ENCODE data around the gene SUSD1.

SUSD1 gene

DNA sequence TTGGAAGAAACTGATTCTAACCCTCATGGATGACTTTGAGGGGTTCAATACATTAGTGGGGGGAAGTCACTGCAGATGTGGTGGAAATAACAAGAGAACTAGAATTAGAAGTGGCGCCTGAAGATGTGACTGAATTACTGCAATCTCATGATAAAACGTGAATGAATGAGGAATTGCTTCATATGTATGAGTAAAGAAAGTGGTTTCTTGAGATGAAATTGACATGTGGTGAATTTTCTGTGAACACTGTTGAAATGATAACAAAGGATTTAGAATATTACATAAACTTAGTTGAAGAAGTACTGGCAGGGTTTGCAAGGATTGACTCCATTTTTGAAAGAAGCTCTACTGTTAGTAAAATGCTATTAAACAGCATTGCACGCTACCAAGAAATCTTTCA lies 165.4 kb downstream of the SUSD1 start:
- no peak for DNase-seq (ENCODE audit: low read depth, low spot score)
- in situ Hi-C loops (cut with HindIII; ENCODE audit: low sequenced_read_pairs): no loop called here
- TF ChIP-seq, protein P1, sequence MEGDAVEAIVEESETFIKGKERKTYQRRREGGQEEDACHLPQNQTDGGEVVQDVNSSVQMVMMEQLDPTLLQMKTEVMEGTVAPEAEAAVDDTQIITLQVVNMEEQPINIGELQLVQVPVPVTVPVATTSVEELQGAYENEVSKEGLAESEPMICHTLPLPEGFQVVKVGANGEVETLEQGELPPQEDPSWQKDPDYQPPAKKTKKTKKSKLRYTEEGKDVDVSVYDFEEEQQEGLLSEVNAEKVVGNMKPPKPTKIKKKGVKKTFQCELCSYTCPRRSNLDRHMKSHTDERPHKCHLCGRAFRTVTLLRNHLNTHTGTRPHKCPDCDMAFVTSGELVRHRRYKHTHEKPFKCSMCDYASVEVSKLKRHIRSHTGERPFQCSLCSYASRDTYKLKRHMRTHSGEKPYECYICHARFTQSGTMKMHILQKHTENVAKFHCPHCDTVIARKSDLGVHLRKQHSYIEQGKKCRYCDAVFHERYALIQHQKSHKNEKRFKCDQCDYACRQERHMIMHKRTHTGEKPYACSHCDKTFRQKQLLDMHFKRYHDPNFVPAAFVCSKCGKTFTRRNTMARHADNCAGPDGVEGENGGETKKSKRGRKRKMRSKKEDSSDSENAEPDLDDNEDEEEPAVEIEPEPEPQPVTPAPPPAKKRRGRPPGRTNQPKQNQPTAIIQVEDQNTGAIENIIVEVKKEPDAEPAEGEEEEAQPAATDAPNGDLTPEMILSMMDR (IDR thresholded peaks at IDR 0.05; ENCODE audit: low read depth, low read length): no peak
- H3K4me3 ChIP-seq (ENCODE audit: low read depth, low read length): no peak overlapping the region

DNA sequence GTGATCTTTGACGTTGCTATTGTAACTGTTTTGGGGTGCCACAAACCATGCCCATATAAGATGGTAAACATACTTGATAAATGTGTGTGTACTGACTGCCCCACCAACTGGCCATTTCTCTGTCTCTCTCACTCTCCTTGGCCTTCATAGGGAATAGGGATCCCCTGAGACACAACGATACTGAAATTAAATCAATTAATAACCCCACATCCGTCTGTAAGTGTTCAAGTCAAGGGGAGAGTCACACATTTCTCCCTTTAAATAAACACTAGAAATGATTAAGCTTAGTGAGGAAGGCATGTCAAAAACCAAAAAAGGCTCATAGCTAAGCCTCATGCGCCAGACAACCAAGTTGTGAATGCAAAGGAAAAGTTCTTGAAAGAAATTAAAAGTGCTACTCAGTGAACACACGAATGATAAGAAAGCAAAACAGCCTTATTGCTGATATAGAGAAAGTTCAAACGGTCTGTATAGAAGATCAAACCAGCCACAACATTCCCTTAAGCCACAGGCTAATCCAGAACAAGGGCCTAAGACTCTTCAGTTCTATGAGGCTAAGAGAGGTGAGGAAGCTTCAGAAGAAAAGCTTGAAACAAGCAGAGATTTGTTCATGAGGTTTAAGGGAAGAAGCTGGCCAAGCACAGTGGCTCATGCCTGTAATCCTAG lies 167.4 kb downstream of the SUSD1 start:
- TF ChIP-seq, protein P1 (IDR thresholded peaks at IDR 0.05; ENCODE audit: low read depth, low read length): no peak

DNA sequence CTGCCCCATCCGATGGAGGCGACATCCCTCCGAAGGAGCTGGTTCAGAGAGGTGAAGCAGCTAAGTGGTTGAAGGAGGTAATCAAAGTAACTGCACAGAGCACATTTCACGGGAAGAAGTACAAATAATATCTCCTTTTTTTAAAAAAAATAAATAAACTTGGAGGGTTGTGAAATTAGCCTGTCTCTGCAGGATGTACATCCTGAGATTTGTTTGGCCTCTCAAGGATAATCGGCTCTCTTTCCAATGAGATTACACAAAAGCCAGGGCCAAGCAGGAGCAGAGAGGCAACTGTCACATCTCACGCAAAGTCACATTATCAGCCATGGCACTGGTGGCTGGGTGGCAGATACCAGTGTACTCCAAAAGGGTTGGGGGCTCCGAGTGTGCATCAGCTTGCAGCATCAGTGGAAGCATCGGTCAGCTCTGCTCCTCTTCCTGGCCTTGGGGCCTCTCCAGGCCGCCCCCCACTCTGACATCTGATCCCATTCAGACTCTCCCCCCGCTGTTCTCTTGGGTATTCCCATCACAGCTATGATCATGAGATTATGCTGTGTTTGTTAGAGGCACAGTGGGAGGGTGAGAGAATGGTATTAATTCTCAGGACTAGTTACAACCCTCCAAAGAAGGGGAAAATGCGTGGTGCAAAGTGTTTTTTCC lies 168.6 kb downstream of the SUSD1 start:
- in situ Hi-C loops (cut with HindIII; ENCODE audit: low sequenced_read_pairs): no loop called here
- peak; percentile 53 for DNase-seq (ENCODE audit: low read depth, low spot score)
- TF ChIP-seq, protein P1 (IDR thresholded peaks at IDR 0.05; ENCODE audit: low read depth, low read length): no peak
- H3K4me3 ChIP-seq (ENCODE audit: low read depth, low read length): no peak overlapping the region

More for the DNA sequence above, 167.4 kb downstream of the SUSD1 start:
- peak; percentile 38 for DNase-seq (ENCODE audit: low read depth, low spot score)
- in situ Hi-C loops (cut with HindIII; ENCODE audit: low sequenced_read_pairs): no loop called here
- H3K4me3 ChIP-seq (ENCODE audit: low read depth, low read length): no peak overlapping the region

DNA sequence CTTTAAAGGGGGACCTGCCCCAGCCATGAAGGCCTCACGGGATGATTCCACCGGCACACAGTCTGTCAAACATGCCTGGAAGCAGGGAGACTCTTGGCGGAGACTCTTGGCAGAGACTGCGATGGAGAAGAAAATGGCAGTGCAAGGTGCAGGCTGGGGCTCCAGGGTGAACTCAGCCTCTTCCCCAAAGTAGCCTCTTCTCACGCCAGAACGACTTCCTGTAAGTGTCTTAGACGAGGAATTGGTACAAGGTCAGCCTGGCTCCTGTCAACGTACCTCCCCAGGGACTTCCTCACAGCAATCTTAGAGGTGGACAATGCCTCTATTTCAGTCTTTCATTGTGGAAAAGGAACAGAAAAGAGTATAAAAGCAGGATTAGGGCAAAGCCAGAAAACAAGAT lies 169.2 kb downstream of the SUSD1 start:
- no peak overlapping the region for H3K4me3 ChIP-seq (ENCODE audit: low read depth, low read length)
- TF ChIP-seq, protein P1 (IDR thresholded peaks at IDR 0.05; ENCODE audit: low read depth, low read length): no peak
- DNase-seq (ENCODE audit: low read depth, low spot score): no peak
- in situ Hi-C loops (cut with HindIII; ENCODE audit: low sequenced_read_pairs): no loop called here

DNA sequence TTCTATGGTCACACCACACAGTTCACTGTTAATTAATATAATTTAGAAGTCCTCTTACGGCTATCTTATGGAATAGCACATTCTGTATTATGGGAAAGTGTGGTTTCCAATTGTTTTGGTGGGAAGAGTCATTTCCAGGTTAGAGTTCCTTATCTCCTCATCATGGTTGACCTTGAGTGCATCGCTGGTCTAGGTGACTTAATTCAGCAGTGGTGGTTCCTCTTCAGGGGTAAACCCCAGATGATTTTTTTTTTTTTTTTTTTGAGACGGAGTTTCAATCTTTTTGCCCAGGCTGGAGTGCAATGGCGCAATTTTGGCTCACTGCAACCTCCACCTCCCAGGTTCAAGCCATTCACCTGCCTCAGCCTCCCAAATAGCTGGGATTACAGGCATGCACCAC lies 171.6 kb downstream of the SUSD1 start:
- TF ChIP-seq, protein P1 (IDR thresholded peaks at IDR 0.05; ENCODE audit: low read depth, low read length): no peak

DNA sequence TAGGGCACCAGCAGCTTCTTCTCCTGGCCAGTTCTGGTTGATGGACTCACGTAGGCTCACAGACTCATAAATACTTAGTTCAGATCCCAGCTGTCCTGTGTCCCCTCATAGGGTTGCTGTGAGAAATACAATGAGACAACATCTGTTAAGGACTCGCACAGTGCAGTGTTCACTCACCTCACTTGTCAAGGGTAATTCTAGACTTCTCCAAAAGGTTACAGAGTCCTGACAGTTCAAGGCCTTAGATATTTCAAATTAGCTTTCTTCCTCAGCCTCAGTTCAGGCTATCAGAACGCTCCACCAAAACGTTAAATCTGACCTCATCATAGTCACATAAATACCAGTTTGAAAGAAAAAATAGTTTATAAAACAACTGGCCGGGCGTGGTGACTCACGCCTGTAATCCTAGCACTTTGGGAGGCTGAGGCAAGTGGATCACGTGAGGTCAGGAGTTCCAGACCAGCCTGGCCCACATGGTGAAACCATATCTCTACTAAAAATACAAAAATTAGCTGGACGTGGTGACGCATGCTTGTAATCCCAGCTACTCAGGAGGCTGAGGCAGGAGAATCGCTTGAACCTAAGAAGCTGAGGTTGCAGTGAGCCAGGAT lies 172.1 kb downstream of the SUSD1 start:
- in situ Hi-C loops (cut with HindIII; ENCODE audit: low sequenced_read_pairs): no loop called here
- TF ChIP-seq, protein P1 (IDR thresholded peaks at IDR 0.05; ENCODE audit: low read depth, low read length): no peak
- DNase-seq (ENCODE audit: low read depth, low spot score): peak; percentile 43

More for the DNA sequence above, 171.6 kb downstream of the SUSD1 start:
- no peak for DNase-seq (ENCODE audit: low read depth, low spot score)
- in situ Hi-C loops (cut with HindIII; ENCODE audit: low sequenced_read_pairs): no loop called here
- no peak overlapping the region for H3K4me3 ChIP-seq (ENCODE audit: low read depth, low read length)

More for the DNA sequence above, 172.1 kb downstream of the SUSD1 start:
- no peak overlapping the region for H3K4me3 ChIP-seq (ENCODE audit: low read depth, low read length)
